Osteocyte (in vitro differentiated cells): Measurements from ENCODE around the gene ZNF609. TPM values are rescaled to one million over a fixed set of nuclear protein-coding genes. Genes with fewer than 3 reads are reported as not detected.

ENCODE experiments used
- DNase-seq: peaks from one replicate; pipeline ENCODE4 v3.0.0; 2021; ENCODE audit warnings: mixed read lengths; ENCODE audit not compliant: unreplicated experiment; ENCODE audit errors: extremely low spot score
- H3K27ac Mint-ChIP-seq: one replicate; pipeline ENCODE4 v1.8.0; 2021; ENCODE audit warnings: mild to moderate bottlenecking, mixed read lengths; ENCODE audit not compliant: unreplicated experiment
- H3K27me3 Mint-ChIP-seq: one replicate; pipeline ENCODE4 v1.8.0; 2021; ENCODE audit warnings: mixed read lengths; ENCODE audit not compliant: unreplicated experiment
- H3K36me3 Mint-ChIP-seq: one replicate; pipeline ENCODE4 v1.8.0; 2021; ENCODE audit warnings: mixed read lengths; ENCODE audit not compliant: unreplicated experiment
- H3K4me1 Mint-ChIP-seq: one replicate; pipeline ENCODE4 v1.8.0; 2021; ENCODE audit warnings: mixed read lengths; ENCODE audit not compliant: unreplicated experiment
- H3K4me3 Mint-ChIP-seq: one replicate; pipeline ENCODE4 v1.8.0; 2021; ENCODE audit warnings: mild to moderate bottlenecking, moderate library complexity, mixed read lengths; ENCODE audit not compliant: unreplicated experiment
- H3K9me3 Mint-ChIP-seq: one replicate; pipeline ENCODE4 v1.8.0; 2021; ENCODE audit warnings: mixed read lengths; ENCODE audit not compliant: unreplicated experiment
- total RNA-seq: library from RNA; stranded (reverse); gene quantifications from 2 replicates; pipeline ENCODE4 v1.2.1, GENCODE V29; 2021
- TF ChIP-seq, protein P1 (sequence below): fragments of 200-600 bp; sonication (generic); IDR thresholded peaks from 2 replicates; pipeline ENCODE4 v1.5.0; 2021; ENCODE audit warnings: antibody characterized with exemption, mild to moderate bottlenecking, moderate library complexity

ZNF609 gene
- total RNA-seq, 1 donor from 2014 or later: 31.7 TPM

- Mint-ChIP-seq H3K9me3 (no peaks in the 10 kb centered on the region), H3K27me3 (no peaks in the 10 kb centered on the region), H3K27ac (peak overlapping the region; percentile 74), H3K4me1 (peaks cover 20% of the 10 kb centered on the region), H3K36me3 (peaks cover 17% of the 10 kb centered on the region), H3K4me3 (no peak overlapping the region)
- TF ChIP-seq, protein P1, sequence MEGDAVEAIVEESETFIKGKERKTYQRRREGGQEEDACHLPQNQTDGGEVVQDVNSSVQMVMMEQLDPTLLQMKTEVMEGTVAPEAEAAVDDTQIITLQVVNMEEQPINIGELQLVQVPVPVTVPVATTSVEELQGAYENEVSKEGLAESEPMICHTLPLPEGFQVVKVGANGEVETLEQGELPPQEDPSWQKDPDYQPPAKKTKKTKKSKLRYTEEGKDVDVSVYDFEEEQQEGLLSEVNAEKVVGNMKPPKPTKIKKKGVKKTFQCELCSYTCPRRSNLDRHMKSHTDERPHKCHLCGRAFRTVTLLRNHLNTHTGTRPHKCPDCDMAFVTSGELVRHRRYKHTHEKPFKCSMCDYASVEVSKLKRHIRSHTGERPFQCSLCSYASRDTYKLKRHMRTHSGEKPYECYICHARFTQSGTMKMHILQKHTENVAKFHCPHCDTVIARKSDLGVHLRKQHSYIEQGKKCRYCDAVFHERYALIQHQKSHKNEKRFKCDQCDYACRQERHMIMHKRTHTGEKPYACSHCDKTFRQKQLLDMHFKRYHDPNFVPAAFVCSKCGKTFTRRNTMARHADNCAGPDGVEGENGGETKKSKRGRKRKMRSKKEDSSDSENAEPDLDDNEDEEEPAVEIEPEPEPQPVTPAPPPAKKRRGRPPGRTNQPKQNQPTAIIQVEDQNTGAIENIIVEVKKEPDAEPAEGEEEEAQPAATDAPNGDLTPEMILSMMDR: no peak
- no peak for DNase-seq
These were observed 42.2 kb downstream of the ZNF609 start for GRCh38 chr15:64502551-64502950.

DNA sequence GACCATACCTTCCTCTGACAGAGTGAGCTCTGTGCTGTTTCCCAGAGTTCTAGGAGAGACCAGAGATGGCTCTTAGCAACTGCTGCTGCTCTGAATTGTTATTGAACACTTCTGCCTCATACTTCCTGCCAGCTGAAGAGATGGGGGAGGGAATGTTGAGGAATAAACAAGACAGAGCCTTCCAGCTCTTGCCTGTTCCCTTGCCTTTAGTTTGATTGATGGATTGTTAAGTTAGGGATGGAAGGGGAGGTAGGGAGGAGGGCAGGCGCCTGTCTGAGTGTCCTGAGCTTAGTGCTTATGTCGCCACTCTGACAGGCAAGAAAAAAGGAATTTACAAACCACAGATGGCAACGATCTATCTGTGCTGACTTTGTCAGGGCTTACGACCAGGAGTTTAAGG, 42.8 kb downstream of the ZNF609 start:
- Mint-ChIP-seq H3K9me3 (no peaks in the 10 kb centered on the region), H3K36me3 (peaks cover 17% of the 10 kb centered on the region), H3K27me3 (no peaks in the 10 kb centered on the region), H3K4me3 (no peak overlapping the region), H3K27ac (peak overlapping the region; percentile 74), H3K4me1 (peaks cover 20% of the 10 kb centered on the region)
- TF ChIP-seq, protein P1: no peak
- no peak for DNase-seq

- TF ChIP-seq, protein P1: no peak
- Mint-ChIP-seq H3K27me3 (no peaks in the 10 kb centered on the region), H3K36me3 (peaks cover 17% of the 10 kb centered on the region), H3K4me3 (no peak overlapping the region), H3K4me1 (peaks cover 20% of the 10 kb centered on the region), H3K27ac (peak overlapping the region; percentile 2), H3K9me3 (no peaks in the 10 kb centered on the region)
- DNase-seq: no peak
These were observed 43.3 kb downstream of the ZNF609 start for GRCh38 chr15:64503640-64504039.

DNA sequence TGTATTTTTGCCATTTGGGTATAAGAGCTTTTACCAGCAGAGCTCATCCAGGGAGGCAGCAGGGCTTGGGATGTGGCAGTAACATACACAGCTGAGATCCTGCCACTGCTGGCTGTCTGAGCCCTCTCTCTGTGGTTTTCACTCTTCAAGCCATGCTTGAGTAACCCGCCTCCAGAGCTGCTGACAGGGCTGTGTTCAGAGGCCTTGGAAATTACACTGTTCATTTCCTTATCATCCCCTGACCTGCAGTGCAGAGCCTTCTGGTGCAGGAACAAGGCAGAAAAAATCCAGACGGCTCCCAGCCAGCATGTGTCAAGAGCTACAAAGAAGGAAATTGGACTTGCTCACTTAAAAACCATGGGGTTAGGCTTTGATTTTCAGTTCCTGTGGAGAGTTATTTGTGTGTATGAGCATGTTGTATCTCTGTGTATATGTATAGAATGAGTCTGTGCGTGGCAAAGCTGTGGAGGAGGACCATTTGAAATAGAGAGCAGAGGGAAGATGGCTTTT, 47.0 kb downstream of the ZNF609 start:
- no peak overlapping the region for H3K27ac Mint-ChIP-seq
- peaks cover 3% of the 10 kb centered on the region for H3K36me3 Mint-ChIP-seq
- H3K27me3 Mint-ChIP-seq: no peaks in the 10 kb centered on the region
- no peak for DNase-seq
- no peak overlapping the region for H3K4me3 Mint-ChIP-seq
- TF ChIP-seq, protein P1: no peak
- no peaks in the 10 kb centered on the region for H3K9me3 Mint-ChIP-seq
- peaks cover 21% of the 10 kb centered on the region for H3K4me1 Mint-ChIP-seq

DNA sequence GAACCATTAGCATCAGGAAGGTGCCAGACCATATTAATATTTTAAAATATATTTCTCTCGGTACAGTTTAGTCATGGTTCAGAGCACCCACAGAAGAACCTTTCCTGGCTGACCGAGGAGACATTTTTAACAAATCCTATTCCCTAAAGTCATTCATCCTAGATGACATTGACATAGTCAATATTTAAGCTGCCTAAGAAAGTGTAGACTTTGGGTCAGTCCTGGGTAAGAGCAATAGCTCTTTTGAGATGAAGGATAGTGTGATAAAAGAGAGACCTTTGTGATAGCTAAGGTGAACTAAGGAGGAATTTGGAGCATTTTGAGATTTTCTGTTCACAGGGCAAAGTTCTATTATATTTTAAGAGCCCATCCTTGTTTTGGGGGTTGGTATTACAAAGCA, 47.5 kb downstream of the ZNF609 start:
- H3K27me3 Mint-ChIP-seq: no peaks in the 10 kb centered on the region
- no peak overlapping the region for H3K27ac Mint-ChIP-seq
- H3K4me1 Mint-ChIP-seq: peaks cover 18% of the 10 kb centered on the region
- no peak for DNase-seq
- TF ChIP-seq, protein P1: no peak
- no peaks in the 10 kb centered on the region for H3K9me3 Mint-ChIP-seq
- no peak overlapping the region for H3K4me3 Mint-ChIP-seq
- H3K36me3 Mint-ChIP-seq: peaks cover 4% of the 10 kb centered on the region
